Measurements from ENCODE around the gene TRHDE. TPM values are rescaled to one million over a fixed set of nuclear protein-coding genes. Genes with fewer than 3 reads are reported as not detected.

TRHDE gene
- polyA plus RNA-seq, 1 donor (not counting 4 experiments of a cell fraction or from before 2014, with no cell fraction given) = 0.12 TPM

GRCh38 chr12:72270246-72270645, 1.9 kb upstream of the TRHDE start:
- Histone ChIP-seq H3K9me1 (ENCODE audit: control insufficient read depth, extremely low read depth, insufficient read depth, low read length) (no peaks in the 10 kb centered on the region), H3K36me3 (ENCODE audit: control insufficient read depth in 2 of 2, extremely low read depth in 1 of 2, insufficient read depth in 2 of 2, low read length in 2 of 2) (no peaks in the 10 kb centered on the region), H3K4me3 (ENCODE audit: control insufficient read depth in 2 of 3, extremely low read depth in 1 of 3, insufficient read depth in 2 of 3, low read depth in 1 of 3, low read length in 3 of 3) (no peak overlapping the region), H3K9me3 (ENCODE audit: control insufficient read depth, low read depth, low read length) (no peaks in the 10 kb centered on the region), H3K27me3 (ENCODE audit: control insufficient read depth, extremely low read depth, insufficient read depth, low read length) (peaks cover 47% of the 10 kb centered on the region), H3K4me1 (ENCODE audit: control insufficient read depth, extremely low read depth, insufficient read depth, low read length) (peaks cover 3% of the 10 kb centered on the region), H2AFZ (ENCODE audit: control insufficient read depth, low read length) (no peak overlapping the region), H3K79me2 (ENCODE audit: control insufficient read depth, insufficient read depth, low read length) (no peaks in the 10 kb centered on the region), H4K20me1 (ENCODE audit: control insufficient read depth, extremely low read depth, insufficient read depth, low read length) (no peaks in the 10 kb centered on the region), H3K27ac (ENCODE audit: control insufficient read depth, insufficient read depth, low read length) (no peak overlapping the region), H3K9ac (ENCODE audit: control insufficient read depth, extremely low read depth, insufficient read depth, low read length) (no peak overlapping the region), H3K4me2 (ENCODE audit: control insufficient read depth, extremely low read depth, insufficient read depth, low read depth, low read length) (no peak overlapping the region)
- dilution Hi-C loops (cut with MboI; ENCODE audit: extremely low pct_ligation_motif_present, low sequenced_read_pairs) = no loop called here
- no peak for FAIRE-seq
- DNase-seq (ENCODE audit: low read depth, low spot score) = no peak
- no peak for TF ChIP-seq CTCF (optimal IDR thresholded peaks at IDR 0.05 in 1 of 3, IDR thresholded peaks at IDR 0.05 in 1 of 3, conservative IDR thresholded peaks at IDR 0.05 in 1 of 3; ENCODE audit: extremely low read depth in 1 of 3, insufficient read depth in 2 of 3, low read length in 3 of 3)
- no peak for TF ChIP-seq EZH2 (IDR thresholded peaks at IDR 0.05; ENCODE audit: low read length)

- dilution Hi-C loops (cut with MboI; ENCODE audit: extremely low pct_ligation_motif_present, low sequenced_read_pairs) = no loop called here
- Histone ChIP-seq H3K27me3 (ENCODE audit: control insufficient read depth, extremely low read depth, insufficient read depth, low read length) (peaks cover 47% of the 10 kb centered on the region), H3K9ac (ENCODE audit: control insufficient read depth, extremely low read depth, insufficient read depth, low read length) (no peak overlapping the region), H4K20me1 (ENCODE audit: control insufficient read depth, extremely low read depth, insufficient read depth, low read length) (no peaks in the 10 kb centered on the region), H3K4me2 (ENCODE audit: control insufficient read depth, extremely low read depth, insufficient read depth, low read depth, low read length) (no peak overlapping the region), H3K4me3 (ENCODE audit: control insufficient read depth in 2 of 3, extremely low read depth in 1 of 3, insufficient read depth in 2 of 3, low read depth in 1 of 3, low read length in 3 of 3) (no peak overlapping the region), H3K9me3 (ENCODE audit: control insufficient read depth, low read depth, low read length) (no peaks in the 10 kb centered on the region), H3K27ac (ENCODE audit: control insufficient read depth, insufficient read depth, low read length) (no peak overlapping the region), H3K36me3 (ENCODE audit: control insufficient read depth in 2 of 2, extremely low read depth in 1 of 2, insufficient read depth in 2 of 2, low read length in 2 of 2) (no peaks in the 10 kb centered on the region), H3K79me2 (ENCODE audit: control insufficient read depth, insufficient read depth, low read length) (no peaks in the 10 kb centered on the region), H3K4me1 (ENCODE audit: control insufficient read depth, extremely low read depth, insufficient read depth, low read length) (peaks cover 3% of the 10 kb centered on the region), H3K9me1 (ENCODE audit: control insufficient read depth, extremely low read depth, insufficient read depth, low read length) (no peaks in the 10 kb centered on the region), H2AFZ (ENCODE audit: control insufficient read depth, low read length) (no peak overlapping the region)
- TF ChIP-seq CTCF (optimal IDR thresholded peaks at IDR 0.05 in 1 of 3, IDR thresholded peaks at IDR 0.05 in 1 of 3, conservative IDR thresholded peaks at IDR 0.05 in 1 of 3; ENCODE audit: extremely low read depth in 1 of 3, insufficient read depth in 2 of 3, low read length in 3 of 3) (no peak), EZH2 (IDR thresholded peaks at IDR 0.05; ENCODE audit: low read length) (no peak)
- FAIRE-seq = no peak
- DNase-seq (ENCODE audit: low read depth, low spot score) = no peak
These were observed 1.2 kb upstream of the TRHDE start for GRCh38 chr12:72270961-72271360.
